Tibial artery (tissue), 4 donors: ENCODE measurements around the gene PYGB.

Experiments used
- DNase-seq, 2 donors: peaks; one replicate each; pipeline ENCODE4 v3.0.0-alpha.2; 2019
- H3K27ac ChIP-seq, 2 donors: fragments of 200-600 bp; sonication (generic) in 1 of 2; 1 replicate in 1 of 2; 2 replicates in 1 of 2; pipeline ENCODE4 v1.5.1; 2018 to 2019; ENCODE audit warnings: mild to moderate bottlenecking in 1 of 2
- H3K27me3 ChIP-seq, 2 donors: fragments of 200-600 bp; sonication (generic) in 1 of 2; one replicate each; pipeline versions ENCODE4 v1.5.1 to v1.6.0; 2016 to 2019
- H3K36me3 ChIP-seq, 3 donors: fragments of 200-600 bp; sonication (generic) in 2 of 3; one replicate each; pipeline ENCODE4 v1.5.1; 2016 to 2019; ENCODE audit warnings: mild to moderate bottlenecking in 2 of 3
- H3K4me1 ChIP-seq, 4 donors: fragments of 200-600 bp; sonication (generic) in 2 of 4; 1 replicate in 3 of 4; 2 replicates in 1 of 4; pipeline ENCODE4 v1.5.1; 2016 to 2019
- H3K4me3 ChIP-seq, 2 donors: fragments of 200-600 bp; sonication (generic) in 1 of 2; 1 replicate in 1 of 2; 2 replicates in 1 of 2; pipeline ENCODE4 v1.5.1; 2018 to 2019; ENCODE audit warnings: mild to moderate bottlenecking in 2 of 2
- H3K9me3 ChIP-seq, 3 donors: fragments of 200-600 bp; sonication (generic) in 1 of 3; one replicate each; pipeline ENCODE4 v1.5.1; 2016 to 2019
- intact Hi-C: fragments of 100-400 bp; cut with DNase I; formaldehyde crosslinking; loops from one replicate; pipeline ENCODE4 v1.15.0; 2023; ENCODE audit warnings: low total_unique reads
- TF ChIP-seq, protein P1 (sequence below), 2 experiments: fragments of 200-600 bp in 1 of 2; fragments of 450-650 bp in 1 of 2; IDR thresholded peaks; one replicate each; pipeline ENCODE4 v1.5.1; 2017 to 2019; ENCODE audit warnings: antibody characterized with exemption in 2 of 2, mild to moderate bottlenecking in 1 of 2, moderate library complexity in 1 of 2

The PYGB gene

GRCh38 chr20:25247956-25248785, at the start of gene PYGB:
Gene PYGB (plus strand): TSS chr20:25248085. CDS start chr20:25248179, 94 bp downstream.
- Histone ChIP-seq H3K36me3 (no peaks in the 10 kb centered on the region), H3K27me3 (no peaks in the 10 kb centered on the region), H3K27ac (peak within 1 kb of the TSS; percentile 98 to 99), H3K9me3 (no peaks in the 10 kb centered on the region), H3K4me3 (peak within 1 kb of the TSS; percentile 81 to 92), H3K4me1 (peaks cover 4 to 48% (median 41%) of the 10 kb centered on the region in 4 donors)
- TF ChIP-seq, protein P1, sequence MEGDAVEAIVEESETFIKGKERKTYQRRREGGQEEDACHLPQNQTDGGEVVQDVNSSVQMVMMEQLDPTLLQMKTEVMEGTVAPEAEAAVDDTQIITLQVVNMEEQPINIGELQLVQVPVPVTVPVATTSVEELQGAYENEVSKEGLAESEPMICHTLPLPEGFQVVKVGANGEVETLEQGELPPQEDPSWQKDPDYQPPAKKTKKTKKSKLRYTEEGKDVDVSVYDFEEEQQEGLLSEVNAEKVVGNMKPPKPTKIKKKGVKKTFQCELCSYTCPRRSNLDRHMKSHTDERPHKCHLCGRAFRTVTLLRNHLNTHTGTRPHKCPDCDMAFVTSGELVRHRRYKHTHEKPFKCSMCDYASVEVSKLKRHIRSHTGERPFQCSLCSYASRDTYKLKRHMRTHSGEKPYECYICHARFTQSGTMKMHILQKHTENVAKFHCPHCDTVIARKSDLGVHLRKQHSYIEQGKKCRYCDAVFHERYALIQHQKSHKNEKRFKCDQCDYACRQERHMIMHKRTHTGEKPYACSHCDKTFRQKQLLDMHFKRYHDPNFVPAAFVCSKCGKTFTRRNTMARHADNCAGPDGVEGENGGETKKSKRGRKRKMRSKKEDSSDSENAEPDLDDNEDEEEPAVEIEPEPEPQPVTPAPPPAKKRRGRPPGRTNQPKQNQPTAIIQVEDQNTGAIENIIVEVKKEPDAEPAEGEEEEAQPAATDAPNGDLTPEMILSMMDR (IDR thresholded peaks at IDR 0.05), result no peak
- peak; percentile 56 to 88 for DNase-seq
- intact Hi-C loops, result loop anchor here (5.0 kb wide), 2 partner anchors 51 to 171 kb away; partner anchors contain the start of gene ENTPD6

GRCh38 chr20:25198663-25199383, 49.1 kb upstream of the PYGB start:
- TF ChIP-seq, protein P1 (IDR thresholded peaks at IDR 0.05), result no peak
- intact Hi-C loops, result loop anchor here (5.0 to 10.0 kb wide), 3 partner anchors 33 to 196 kb away; partner anchors contain the start of genes ABHD12 and PYGB
- no peak overlapping the region for H3K4me3 ChIP-seq
- peak overlapping the region in 1 of 2 donors; percentile 25 for H3K27ac ChIP-seq
- H3K36me3 ChIP-seq, result no peaks in the 10 kb centered on the region
- peaks cover 0 to 40% (median 21%) of the 10 kb centered on the region in 4 donors for H3K4me1 ChIP-seq
- no peaks in the 10 kb centered on the region for H3K9me3 ChIP-seq
- no peak for DNase-seq
- no peaks in the 10 kb centered on the region for H3K27me3 ChIP-seq

DNA sequence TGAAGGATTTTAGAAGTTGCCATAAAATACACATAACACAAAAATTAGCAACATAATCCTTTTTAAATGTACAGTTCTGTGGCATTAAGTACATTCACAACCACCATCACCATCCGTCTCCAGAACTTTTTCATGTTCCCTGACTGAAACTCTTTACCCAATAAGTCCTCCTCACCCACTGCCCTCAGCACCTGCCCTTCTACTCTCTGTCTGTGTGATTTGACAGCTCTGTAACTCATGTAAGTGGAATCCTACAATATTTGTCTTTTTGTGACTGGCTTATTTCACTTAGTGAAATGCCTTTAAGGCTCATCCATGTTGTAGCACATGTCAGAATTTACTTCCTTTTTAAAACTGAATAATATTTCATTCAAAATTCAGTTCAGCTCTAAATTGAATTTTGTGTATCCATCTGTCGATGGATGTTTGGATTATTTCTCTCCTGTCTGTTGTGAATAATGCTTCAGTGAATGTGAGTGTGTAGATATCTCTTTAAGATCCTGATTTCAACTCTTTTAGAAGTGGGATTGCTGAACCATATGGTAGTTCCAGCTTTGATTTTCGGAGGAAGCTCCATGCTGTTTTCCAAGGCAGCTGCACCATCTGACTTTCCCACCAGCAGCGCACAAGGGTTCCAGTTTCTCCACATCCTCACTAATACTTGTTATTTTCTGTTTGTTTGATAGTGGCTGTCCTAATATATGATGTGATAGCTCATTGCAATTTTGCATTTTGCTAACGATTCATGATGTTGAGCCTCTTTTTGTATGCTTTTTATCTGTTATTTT, 48.2 kb upstream of the PYGB start:
- H3K4me1 ChIP-seq, result peaks cover 0 to 40% (median 21%) of the 10 kb centered on the region in 4 donors
- H3K4me3 ChIP-seq, result no peak overlapping the region
- no peaks in the 10 kb centered on the region for H3K27me3 ChIP-seq
- intact Hi-C loops, result loop anchor here (5.0 to 10.0 kb wide), 3 partner anchors 33 to 195 kb away; partner anchors contain the start of genes ABHD12 and PYGB
- DNase-seq, result no peak
- H3K9me3 ChIP-seq, result no peaks in the 10 kb centered on the region
- TF ChIP-seq, protein P1 (IDR thresholded peaks at IDR 0.05), result no peak
- H3K27ac ChIP-seq, result peak overlapping the region in 1 of 2 donors; percentile 21
- no peaks in the 10 kb centered on the region for H3K36me3 ChIP-seq

GRCh38 chr20:25203089-25203488, 44.8 kb upstream of the PYGB start:
- intact Hi-C loops, result no loop called here
- Histone ChIP-seq H3K4me1 (peaks cover 0 to 25% (median 9%) of the 10 kb centered on the region in 4 donors), H3K36me3 (peaks cover 0 to 10% (median 0%) of the 10 kb centered on the region in 3 donors), H3K9me3 (no peaks in the 10 kb centered on the region), H3K27ac (no peak overlapping the region), H3K4me3 (no peak overlapping the region), H3K27me3 (no peaks in the 10 kb centered on the region)
- DNase-seq, result no peak
- TF ChIP-seq, protein P1 (IDR thresholded peaks at IDR 0.05), result no peak

DNA sequence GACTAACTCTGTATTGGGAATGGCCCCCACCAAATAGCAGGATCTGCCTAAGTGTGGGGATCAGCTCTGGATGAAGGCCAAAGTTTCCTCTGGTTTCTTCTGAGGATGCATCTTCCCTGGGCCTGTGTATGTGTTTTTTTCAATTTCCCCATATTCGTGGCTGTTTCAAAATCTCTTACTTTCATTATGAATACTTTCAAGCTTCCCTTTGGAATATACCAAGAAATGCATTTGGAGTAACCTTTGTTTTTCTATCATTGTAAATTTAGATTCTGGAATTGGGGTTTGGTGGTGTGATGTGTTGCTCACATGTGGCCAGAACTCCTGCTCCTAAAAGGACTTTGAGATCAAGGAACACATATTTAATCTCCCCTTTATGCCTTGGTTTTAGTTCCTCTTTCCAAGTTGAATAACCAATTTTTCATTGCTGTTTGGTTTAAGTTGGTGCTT, 44.0 kb upstream of the PYGB start:
- Histone ChIP-seq H3K27me3 (no peaks in the 10 kb centered on the region), H3K4me3 (no peak overlapping the region), H3K27ac (no peak overlapping the region), H3K4me1 (peaks cover 0 to 23% (median 7%) of the 10 kb centered on the region in 4 donors), H3K9me3 (no peaks in the 10 kb centered on the region), H3K36me3 (peaks cover 0 to 10% (median 0%) of the 10 kb centered on the region in 3 donors)
- intact Hi-C loops, result no loop called here
- TF ChIP-seq, protein P1 (IDR thresholded peaks at IDR 0.05), result no peak
- no peak for DNase-seq
